NB4 (cell line): Measurements from ENCODE around the gene CMTM3.

Experiments
- CTCF ChIP-seq: IDR thresholded peaks from one replicate; pipeline ENCODE4 v1.5.1; 2012; ENCODE audit warnings: low read depth, low read length
- MYC ChIP-seq: IDR thresholded peaks from 2 replicates; pipeline ENCODE4 v1.6.1; 2011; ENCODE audit warnings: low read depth, low read length
- POLR2A ChIP-seq: IDR thresholded peaks from 2 replicates; pipeline ENCODE4 v1.6.1; 2011; ENCODE audit warnings: mild to moderate bottlenecking; ENCODE audit not compliant: insufficient read length; ENCODE audit errors: extremely low read depth

GRCh38 chr16:66662445-66663194, 58.1 kb downstream of the CMTM3 start:
- TF ChIP-seq CTCF (peak; percentile 67), POLR2A (no peak), MYC (no peak)
